PFSK-1 (cell line): Measurements from ENCODE around the gene PRKCE.

ENCODE experiments used
- POLR2AphosphoS5 ChIP-seq: IDR thresholded peaks from 2 replicates; pipeline ENCODE4 v1.6.1; 2012; ENCODE audit warnings: low read depth, mild to moderate bottlenecking, control low read depth, low read length, moderate library complexity
- SIN3A ChIP-seq: IDR thresholded peaks from 2 replicates; pipeline ENCODE4 v1.6.1; 2012; ENCODE audit warnings: mild to moderate bottlenecking, low read length, moderate library complexity, borderline replicate concordance; ENCODE audit not compliant: insufficient read depth
- TF ChIP-seq, protein P1 (sequence below), 2 experiments: IDR thresholded peaks; 2 replicates each; pipeline versions ENCODE4 v1.6.1 to v1.8.0; 2011 to 2012; ENCODE audit warnings: low read depth in 2 of 2, low read length in 2 of 2, control low read depth in 1 of 2, inconsistent platforms in 1 of 2, mild to moderate bottlenecking in 1 of 2, moderate library complexity in 1 of 2; ENCODE audit not compliant: insufficient read depth in 1 of 2

DNA sequence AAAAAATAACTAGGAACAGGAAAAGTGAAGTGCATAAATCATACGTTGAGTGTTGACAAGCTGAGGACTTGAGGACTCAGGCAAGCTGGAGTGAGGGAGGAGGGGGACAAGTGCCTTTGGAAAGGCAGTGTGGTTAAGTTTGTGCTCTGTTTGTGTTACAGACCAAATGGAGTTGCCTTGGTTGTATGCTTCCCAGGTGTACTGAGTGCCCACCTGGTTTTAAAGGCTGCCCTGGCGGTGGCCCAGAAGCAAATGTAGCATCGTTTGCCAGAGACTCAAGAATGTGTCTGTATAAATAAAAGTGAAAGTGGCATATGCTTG lies 240.9 kb downstream of the PRKCE start:
- no peak for TF ChIP-seq POLR2AphosphoS5
- TF ChIP-seq, protein P1, sequence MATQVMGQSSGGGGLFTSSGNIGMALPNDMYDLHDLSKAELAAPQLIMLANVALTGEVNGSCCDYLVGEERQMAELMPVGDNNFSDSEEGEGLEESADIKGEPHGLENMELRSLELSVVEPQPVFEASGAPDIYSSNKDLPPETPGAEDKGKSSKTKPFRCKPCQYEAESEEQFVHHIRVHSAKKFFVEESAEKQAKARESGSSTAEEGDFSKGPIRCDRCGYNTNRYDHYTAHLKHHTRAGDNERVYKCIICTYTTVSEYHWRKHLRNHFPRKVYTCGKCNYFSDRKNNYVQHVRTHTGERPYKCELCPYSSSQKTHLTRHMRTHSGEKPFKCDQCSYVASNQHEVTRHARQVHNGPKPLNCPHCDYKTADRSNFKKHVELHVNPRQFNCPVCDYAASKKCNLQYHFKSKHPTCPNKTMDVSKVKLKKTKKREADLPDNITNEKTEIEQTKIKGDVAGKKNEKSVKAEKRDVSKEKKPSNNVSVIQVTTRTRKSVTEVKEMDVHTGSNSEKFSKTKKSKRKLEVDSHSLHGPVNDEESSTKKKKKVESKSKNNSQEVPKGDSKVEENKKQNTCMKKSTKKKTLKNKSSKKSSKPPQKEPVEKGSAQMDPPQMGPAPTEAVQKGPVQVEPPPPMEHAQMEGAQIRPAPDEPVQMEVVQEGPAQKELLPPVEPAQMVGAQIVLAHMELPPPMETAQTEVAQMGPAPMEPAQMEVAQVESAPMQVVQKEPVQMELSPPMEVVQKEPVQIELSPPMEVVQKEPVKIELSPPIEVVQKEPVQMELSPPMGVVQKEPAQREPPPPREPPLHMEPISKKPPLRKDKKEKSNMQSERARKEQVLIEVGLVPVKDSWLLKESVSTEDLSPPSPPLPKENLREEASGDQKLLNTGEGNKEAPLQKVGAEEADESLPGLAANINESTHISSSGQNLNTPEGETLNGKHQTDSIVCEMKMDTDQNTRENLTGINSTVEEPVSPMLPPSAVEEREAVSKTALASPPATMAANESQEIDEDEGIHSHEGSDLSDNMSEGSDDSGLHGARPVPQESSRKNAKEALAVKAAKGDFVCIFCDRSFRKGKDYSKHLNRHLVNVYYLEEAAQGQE (IDR thresholded peaks at IDR 0.05; ENCODE audit: insufficient read depth in 1 of 2, low read depth in 2 of 2, low read length in 2 of 2): no peak
- no peak for TF ChIP-seq SIN3A
